CD4-positive, alpha-beta T cell treated with Interleukin-10 for 1 hour (primary cell): ENCODE results near the gene GNA12.
"Not testable (repeated sequence)": the region's sequence is repeated elsewhere in the genome, so short reads cannot be mapped to it uniquely, and the experiment has no call there.

Experiments
- DNase-seq: peaks from one replicate; pipeline ENCODE4 v3.0.0-alpha.2; 2020

GNA12 gene

GRCh38 chr7:2864204-2864985 is 20.3 kb upstream of the GNA12 start:
- no peak for DNase-seq

- peak; percentile 73 for DNase-seq
Measured at GRCh38 chr7:2863461-2864066, 19.5 kb upstream of the GNA12 start.

GRCh38 chr7:2862831-2863361 is 18.8 kb upstream of the GNA12 start:
- DNase-seq = peak; percentile 23

- DNase-seq = no peak
Measured at GRCh38 chr7:2861509-2861908, 17.4 kb upstream of the GNA12 start.

GRCh38 chr7:2860627-2861133 is 16.6 kb upstream of the GNA12 start:
- DNase-seq = no peak

- DNase-seq = no peak
Measured at GRCh38 chr7:2859952-2860351, 15.8 kb upstream of the GNA12 start.

- no peak for DNase-seq
Measured at GRCh38 chr7:2858621-2859020, 14.5 kb upstream of the GNA12 start.

- no peak for DNase-seq
Measured at GRCh38 chr7:2856388-2857169, 12.5 kb upstream of the GNA12 start.

GRCh38 chr7:2855386-2855785 is 11.3 kb upstream of the GNA12 start:
- DNase-seq = no peak

GRCh38 chr7:2853552-2853951 is 9.4 kb upstream of the GNA12 start:
- DNase-seq = not testable (repeated sequence)

- no peak for DNase-seq
Measured at GRCh38 chr7:2853147-2853546, 9.0 kb upstream of the GNA12 start.

- DNase-seq = peak; percentile 14
Measured at GRCh38 chr7:2851497-2851896, 7.4 kb upstream of the GNA12 start.

- peak; percentile 11 for DNase-seq
Measured at GRCh38 chr7:2849941-2850766, 6.0 kb upstream of the GNA12 start.

- DNase-seq = no peak
Measured at GRCh38 chr7:2845034-2845592, 1.0 kb upstream of the GNA12 start.

- peak; percentile 37 for DNase-seq
Measured at GRCh38 chr7:2843711-2844152, 376 bp downstream of the GNA12 start.

- no peak for DNase-seq
Measured at GRCh38 chr7:2843191-2843685, 870 bp downstream of the GNA12 start.

GRCh38 chr7:2841907-2842306 is 2.2 kb downstream of the GNA12 start:
- no peak for DNase-seq

- DNase-seq = no peak
Measured at GRCh38 chr7:2840458-2840857, 3.6 kb downstream of the GNA12 start.

GRCh38 chr7:2838873-2839578 is 5.1 kb downstream of the GNA12 start:
- no peak for DNase-seq

GRCh38 chr7:2838451-2838850 is 5.7 kb downstream of the GNA12 start:
- no peak for DNase-seq

GRCh38 chr7:2837496-2837895 is 6.6 kb downstream of the GNA12 start:
- no peak for DNase-seq
